Measurements from ENCODE around the gene PKD1L1. TPM values are rescaled to one million over a fixed set of nuclear protein-coding genes. Genes with fewer than 3 reads are reported as not detected.
"Not testable (repeated sequence)": the region's sequence is repeated elsewhere in the genome, so short reads cannot be mapped to it uniquely, and the experiment has no call there.

The PKD1L1 gene
- total and polyA plus RNA-seq, 2 experiments from 2014 or later: 0.15 to 0.54 TPM

GRCh38 chr7:47756636-47757035, 191.6 kb downstream of the PKD1L1 start:
- TF ChIP-seq CTCF (IDR thresholded peaks at IDR 0.05; ENCODE audit: low read depth, low read length): no peak
- no peaks in the 10 kb centered on the region for H3K4me1 ChIP-seq (ENCODE audit: low read depth)
- no peaks in the 10 kb centered on the region for H3K27me3 ChIP-seq
- H3K4me3 ChIP-seq: no peak overlapping the region
- DNase-seq (ENCODE audit: low read depth in 1 of 2, low spot score in 1 of 2): no peak
- H3K27ac ChIP-seq: no peak overlapping the region
- no peaks in the 10 kb centered on the region for H3K9me3 ChIP-seq (ENCODE audit: low read depth)
- no peaks in the 10 kb centered on the region for H3K36me3 ChIP-seq

- H3K4me3 ChIP-seq: no peak overlapping the region
- H3K27ac ChIP-seq: no peak overlapping the region
- no peaks in the 10 kb centered on the region for H3K9me3 ChIP-seq (ENCODE audit: low read depth)
- H3K4me1 ChIP-seq (ENCODE audit: low read depth): no peaks in the 10 kb centered on the region
- no peak for TF ChIP-seq CTCF (IDR thresholded peaks at IDR 0.05; ENCODE audit: low read depth, low read length)
- no peak for DNase-seq (ENCODE audit: low read depth in 1 of 2, low spot score in 1 of 2)
- H3K36me3 ChIP-seq: no peaks in the 10 kb centered on the region
- no peaks in the 10 kb centered on the region for H3K27me3 ChIP-seq
Measured at GRCh38 chr7:47755248-47755647, 193.0 kb downstream of the PKD1L1 start.

- not testable (repeated sequence) for H3K27me3 ChIP-seq; H3K27ac ChIP-seq; H3K36me3 ChIP-seq; H3K4me1 ChIP-seq (ENCODE audit: low read depth); H3K4me3 ChIP-seq; DNase-seq (ENCODE audit: low read depth in 1 of 2, low spot score in 1 of 2); H3K9me3 ChIP-seq (ENCODE audit: low read depth)
Measured at GRCh38 chr7:47751724-47752123, 196.5 kb downstream of the PKD1L1 start.

GRCh38 chr7:47751043-47751442, 197.2 kb downstream of the PKD1L1 start:
- Histone ChIP-seq H3K27ac (no peak overlapping the region), H3K4me1 (ENCODE audit: low read depth) (no peaks in the 10 kb centered on the region), H3K9me3 (ENCODE audit: low read depth) (no peaks in the 10 kb centered on the region), H3K27me3 (no peaks in the 10 kb centered on the region), H3K4me3 (no peak overlapping the region), H3K36me3 (no peaks in the 10 kb centered on the region)
- DNase-seq (ENCODE audit: low read depth in 1 of 2, low spot score in 1 of 2): no peak
- TF ChIP-seq CTCF (IDR thresholded peaks at IDR 0.05; ENCODE audit: low read depth, low read length): no peak

- Histone ChIP-seq H3K4me3 (no peak overlapping the region), H3K27me3 (no peaks in the 10 kb centered on the region), H3K36me3 (no peaks in the 10 kb centered on the region), H3K27ac (no peak overlapping the region), H3K9me3 (ENCODE audit: low read depth) (no peaks in the 10 kb centered on the region), H3K4me1 (ENCODE audit: low read depth) (no peaks in the 10 kb centered on the region)
- no peak for TF ChIP-seq CTCF (IDR thresholded peaks at IDR 0.05; ENCODE audit: low read depth, low read length)
- no peak for DNase-seq (ENCODE audit: low read depth in 1 of 2, low spot score in 1 of 2)
Measured at GRCh38 chr7:47748041-47748440, 200.2 kb downstream of the PKD1L1 start.

GRCh38 chr7:47747160-47747559, 201.1 kb downstream of the PKD1L1 start:
- no peaks in the 10 kb centered on the region for H3K9me3 ChIP-seq (ENCODE audit: low read depth)
- no peaks in the 10 kb centered on the region for H3K36me3 ChIP-seq
- H3K4me1 ChIP-seq (ENCODE audit: low read depth): no peaks in the 10 kb centered on the region
- no peak for DNase-seq (ENCODE audit: low read depth in 1 of 2, low spot score in 1 of 2)
- no peak for TF ChIP-seq CTCF (IDR thresholded peaks at IDR 0.05; ENCODE audit: low read depth, low read length)
- H3K4me3 ChIP-seq: no peak overlapping the region
- no peaks in the 10 kb centered on the region for H3K27me3 ChIP-seq
- H3K27ac ChIP-seq: no peak overlapping the region
